GM12865 (cell line): ENCODE data around the gene TNIK.
"Not testable (repeated sequence)": the region's sequence is repeated elsewhere in the genome, so short reads cannot be mapped to it uniquely, and the experiment has no call there.

ENCODE experiments used
- DNase-seq: peaks from one replicate; pipeline ENCODE4 v3.0.0; 2010; ENCODE audit warnings: low read depth
- H3K4me3 ChIP-seq: 2 replicates; pipeline ENCODE4 v1.5.1; 2011; ENCODE audit warnings: mild to moderate bottlenecking, low read depth, low read length, control low read depth
- TF ChIP-seq, protein P1 (sequence below): IDR thresholded peaks from 2 replicates; pipeline ENCODE4 v1.5.1; 2011; ENCODE audit warnings: low read length, control low read depth, low read depth, inconsistent platforms; ENCODE audit not compliant: insufficient read depth; ENCODE audit errors: missing control alignments

Gene TNIK

DNA sequence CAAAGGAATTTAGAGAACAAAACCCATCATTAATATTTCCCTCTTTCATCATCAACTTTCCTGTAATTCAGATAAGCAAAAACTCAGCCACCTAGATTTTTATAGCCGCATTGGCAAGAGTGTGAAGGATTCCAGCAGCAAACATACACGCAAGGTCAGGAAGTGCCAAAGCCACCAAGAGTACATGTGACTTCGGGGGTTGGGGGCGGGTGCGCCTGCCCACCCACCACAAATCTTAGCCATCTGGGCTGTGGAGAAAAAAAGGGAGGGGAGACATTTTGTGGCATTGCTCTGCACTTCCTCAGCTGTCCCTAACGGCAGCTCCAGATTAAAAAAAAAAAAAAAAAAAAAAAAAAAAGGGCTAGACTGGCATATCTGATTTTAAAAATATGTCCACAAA lies 148.4 kb downstream of the TNIK start:
- no peak overlapping the region for H3K4me3 ChIP-seq
- TF ChIP-seq, protein P1, sequence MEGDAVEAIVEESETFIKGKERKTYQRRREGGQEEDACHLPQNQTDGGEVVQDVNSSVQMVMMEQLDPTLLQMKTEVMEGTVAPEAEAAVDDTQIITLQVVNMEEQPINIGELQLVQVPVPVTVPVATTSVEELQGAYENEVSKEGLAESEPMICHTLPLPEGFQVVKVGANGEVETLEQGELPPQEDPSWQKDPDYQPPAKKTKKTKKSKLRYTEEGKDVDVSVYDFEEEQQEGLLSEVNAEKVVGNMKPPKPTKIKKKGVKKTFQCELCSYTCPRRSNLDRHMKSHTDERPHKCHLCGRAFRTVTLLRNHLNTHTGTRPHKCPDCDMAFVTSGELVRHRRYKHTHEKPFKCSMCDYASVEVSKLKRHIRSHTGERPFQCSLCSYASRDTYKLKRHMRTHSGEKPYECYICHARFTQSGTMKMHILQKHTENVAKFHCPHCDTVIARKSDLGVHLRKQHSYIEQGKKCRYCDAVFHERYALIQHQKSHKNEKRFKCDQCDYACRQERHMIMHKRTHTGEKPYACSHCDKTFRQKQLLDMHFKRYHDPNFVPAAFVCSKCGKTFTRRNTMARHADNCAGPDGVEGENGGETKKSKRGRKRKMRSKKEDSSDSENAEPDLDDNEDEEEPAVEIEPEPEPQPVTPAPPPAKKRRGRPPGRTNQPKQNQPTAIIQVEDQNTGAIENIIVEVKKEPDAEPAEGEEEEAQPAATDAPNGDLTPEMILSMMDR = no peak
- DNase-seq = no peak

- peak; percentile 48 for DNase-seq
- TF ChIP-seq, protein P1 = no peak
Observed at GRCh38 chr3:171309906-171310359, 150.3 kb downstream of the TNIK start.

GRCh38 chr3:171307988-171308387 lies 152.2 kb downstream of the TNIK start:
- TF ChIP-seq, protein P1 = no peak
- no peak for DNase-seq
- H3K4me3 ChIP-seq = no peak overlapping the region

More at GRCh38 chr3:171309906-171310359, 150.3 kb downstream of the TNIK start:
- H3K4me3 ChIP-seq = no peak overlapping the region

DNA sequence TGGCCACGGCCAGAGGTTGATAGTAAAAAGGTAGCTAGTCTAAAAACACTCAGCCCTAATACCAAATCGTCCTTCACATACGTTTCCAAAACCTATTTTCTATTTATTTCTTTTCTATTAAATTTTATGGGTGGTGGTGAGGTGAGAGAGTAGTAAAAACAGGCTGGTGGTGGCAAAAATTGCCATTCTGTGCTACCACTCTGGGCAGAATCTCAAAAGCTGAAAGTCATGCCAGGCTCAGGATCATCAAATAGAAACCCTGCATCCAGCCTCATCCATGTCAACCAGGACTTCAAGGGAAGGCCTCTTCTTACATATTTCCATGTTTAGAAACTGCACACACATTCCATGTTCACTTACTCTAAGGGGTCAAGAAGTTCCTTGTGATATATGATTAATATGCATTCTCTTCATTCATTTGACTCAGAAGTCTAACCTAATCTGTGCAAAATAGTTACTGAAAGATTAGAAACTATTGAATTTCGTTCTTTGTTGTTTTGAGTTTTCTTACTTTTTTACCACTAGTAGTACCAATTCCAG lies 153.1 kb downstream of the TNIK start:
- no peak overlapping the region for H3K4me3 ChIP-seq
- TF ChIP-seq, protein P1 = no peak
- no peak for DNase-seq

DNA sequence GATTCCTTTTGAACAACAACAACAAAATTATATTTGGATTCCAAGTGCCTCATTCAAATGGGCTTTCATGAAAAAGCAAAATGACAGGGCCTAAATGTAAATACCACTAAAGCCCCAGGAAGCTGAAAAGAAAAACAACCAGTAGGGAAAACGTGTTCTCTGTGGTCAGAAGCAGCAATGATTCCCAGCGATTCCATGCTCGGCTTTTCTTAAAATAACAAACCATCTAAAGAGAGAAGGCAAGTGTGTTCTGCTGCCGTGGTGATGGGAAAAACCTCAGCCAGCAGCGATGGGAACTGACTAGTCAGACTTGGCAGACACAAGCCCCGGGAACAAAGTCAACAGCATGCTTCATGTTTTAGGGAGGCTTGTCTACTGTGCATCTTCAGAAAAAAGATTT lies 153.6 kb downstream of the TNIK start:
- DNase-seq = no peak
- TF ChIP-seq, protein P1 = no peak
- no peak overlapping the region for H3K4me3 ChIP-seq

DNA sequence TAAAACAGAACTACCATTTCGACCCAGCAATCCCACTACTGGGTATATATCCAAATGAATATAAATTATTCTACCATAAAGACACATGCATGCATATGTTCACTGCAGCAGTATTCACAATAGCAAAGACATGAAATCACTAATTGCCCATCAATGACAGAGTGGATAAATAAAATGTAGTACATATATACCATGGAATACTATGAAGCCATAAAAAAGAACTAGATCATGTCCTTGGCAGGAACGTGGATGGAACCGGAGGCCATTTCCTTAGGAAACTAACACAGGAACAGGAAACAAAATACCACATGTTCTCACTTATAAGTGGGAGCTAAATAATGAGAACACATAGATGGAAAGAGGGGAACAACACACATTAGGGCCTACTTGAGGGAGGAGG lies 154.4 kb downstream of the TNIK start:
- not testable (repeated sequence) for H3K4me3 ChIP-seq, DNase-seq

DNA sequence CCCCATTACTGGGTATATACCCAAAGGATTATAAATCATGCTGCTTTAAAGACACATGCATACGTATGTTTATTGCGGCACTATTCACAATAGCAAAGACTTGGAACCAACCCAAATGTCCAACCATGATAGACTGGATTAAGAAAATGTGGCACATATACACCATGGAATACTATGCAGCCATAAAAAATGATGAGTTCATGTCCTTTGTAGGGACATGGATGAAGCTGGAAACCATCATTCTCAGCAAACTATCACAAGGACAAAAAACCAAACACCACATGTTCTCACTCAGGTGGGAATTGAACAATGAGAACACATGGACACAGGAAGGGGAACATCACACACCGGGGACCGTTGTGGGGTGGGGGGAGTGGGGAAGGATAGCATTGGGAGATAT lies 155.7 kb downstream of the TNIK start:
- H3K4me3 ChIP-seq, DNase-seq: not testable (repeated sequence)

GRCh38 chr3:171304017-171304416 lies 156.2 kb downstream of the TNIK start:
- H3K4me3 ChIP-seq, DNase-seq: not testable (repeated sequence)

DNA sequence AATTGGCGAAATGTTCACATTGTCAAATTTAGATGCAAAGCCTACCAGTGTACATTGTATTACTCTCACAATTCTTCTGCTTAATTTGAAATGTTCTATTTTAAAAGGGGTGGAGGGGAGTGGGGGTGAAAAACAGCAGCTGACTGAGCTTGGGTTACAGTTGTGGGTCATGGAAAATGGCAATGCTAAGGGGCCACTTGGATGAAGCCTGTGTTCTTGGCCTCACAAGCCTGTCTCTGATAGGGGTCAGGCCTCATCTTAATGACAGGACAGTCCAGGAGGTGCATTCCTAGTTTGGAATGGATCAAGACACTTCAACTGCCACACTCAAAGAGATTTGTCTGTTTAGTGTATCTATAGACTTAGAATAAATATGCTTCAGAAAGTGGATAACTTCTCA lies 158.2 kb downstream of the TNIK start:
- H3K4me3 ChIP-seq = no peak overlapping the region
- TF ChIP-seq, protein P1 = no peak
- DNase-seq = no peak
